ENCODE data around the gene SH3BP4. TPM values are rescaled to one million over a fixed set of nuclear protein-coding genes. Genes with fewer than 3 reads are reported as not detected.

The SH3BP4 gene
- total RNA-seq, 1 experiment from 2014 or later: 19.9 TPM

DNA sequence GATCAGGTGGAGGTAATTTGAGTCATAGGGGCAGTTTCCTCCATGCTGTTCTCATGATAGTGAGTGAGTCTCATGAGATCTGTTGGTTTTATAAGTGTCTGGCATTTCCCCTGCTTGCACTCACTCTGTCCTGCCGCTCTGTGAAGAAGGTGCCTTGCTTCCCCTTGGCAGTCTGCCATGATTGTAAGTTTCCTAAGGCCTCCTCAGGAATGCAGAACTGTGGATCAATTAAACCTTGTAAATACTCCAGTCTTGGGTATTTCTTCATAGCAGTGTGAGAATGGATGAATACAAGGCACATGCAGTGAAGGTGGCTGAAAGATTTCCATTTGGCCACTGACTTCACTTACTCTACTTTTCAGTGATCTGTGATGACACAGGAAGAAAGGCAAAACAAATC lies 133.7 kb downstream of the SH3BP4 start:
- no peak overlapping the region for H3K27ac ChIP-seq (ENCODE audit: low read depth, low read length, poor library complexity, severe bottlenecking)
- ChIA-PET POLR2A (ENCODE audit: low non-redundant PET) (no interaction called here), CTCF (no interaction called here)
- no TSS peak for BruUV-seq (replicated peaks)
- no peak for TF ChIP-seq EZH2 (IDR thresholded peaks at IDR 0.05; ENCODE audit: borderline replicate concordance, low read depth, low read length, poor library complexity, severe bottlenecking)
- TF ChIP-seq, protein P1, sequence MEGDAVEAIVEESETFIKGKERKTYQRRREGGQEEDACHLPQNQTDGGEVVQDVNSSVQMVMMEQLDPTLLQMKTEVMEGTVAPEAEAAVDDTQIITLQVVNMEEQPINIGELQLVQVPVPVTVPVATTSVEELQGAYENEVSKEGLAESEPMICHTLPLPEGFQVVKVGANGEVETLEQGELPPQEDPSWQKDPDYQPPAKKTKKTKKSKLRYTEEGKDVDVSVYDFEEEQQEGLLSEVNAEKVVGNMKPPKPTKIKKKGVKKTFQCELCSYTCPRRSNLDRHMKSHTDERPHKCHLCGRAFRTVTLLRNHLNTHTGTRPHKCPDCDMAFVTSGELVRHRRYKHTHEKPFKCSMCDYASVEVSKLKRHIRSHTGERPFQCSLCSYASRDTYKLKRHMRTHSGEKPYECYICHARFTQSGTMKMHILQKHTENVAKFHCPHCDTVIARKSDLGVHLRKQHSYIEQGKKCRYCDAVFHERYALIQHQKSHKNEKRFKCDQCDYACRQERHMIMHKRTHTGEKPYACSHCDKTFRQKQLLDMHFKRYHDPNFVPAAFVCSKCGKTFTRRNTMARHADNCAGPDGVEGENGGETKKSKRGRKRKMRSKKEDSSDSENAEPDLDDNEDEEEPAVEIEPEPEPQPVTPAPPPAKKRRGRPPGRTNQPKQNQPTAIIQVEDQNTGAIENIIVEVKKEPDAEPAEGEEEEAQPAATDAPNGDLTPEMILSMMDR (conservative IDR thresholded peaks at IDR 0.05; ENCODE audit: low read depth, low read length): no peak
- intact Hi-C loops (cut with micrococcal nuclease; ENCODE audit: unreplicated experiment): no loop called here
- no peaks in the 10 kb centered on the region for H3K9me3 ChIP-seq (ENCODE audit: low read depth, low read length, poor library complexity, severe bottlenecking)
- no peak overlapping the region for H3K4me3 ChIP-seq (ENCODE audit: low read depth, low read length, poor library complexity, severe bottlenecking)
- no peaks in the 10 kb centered on the region for H3K27me3 ChIP-seq (replicated peaks; ENCODE audit: insufficient read depth, low read depth, low read length, poor library complexity)
- H3K4me1 ChIP-seq (ENCODE audit: insufficient read depth, low read length, poor library complexity, severe bottlenecking): no peaks in the 10 kb centered on the region
- DNase-seq (ENCODE audit: low spot score): peak; percentile 39
- H3K36me3 ChIP-seq (ENCODE audit: insufficient read depth, low read length, poor library complexity, severe bottlenecking): no peaks in the 10 kb centered on the region

DNA sequence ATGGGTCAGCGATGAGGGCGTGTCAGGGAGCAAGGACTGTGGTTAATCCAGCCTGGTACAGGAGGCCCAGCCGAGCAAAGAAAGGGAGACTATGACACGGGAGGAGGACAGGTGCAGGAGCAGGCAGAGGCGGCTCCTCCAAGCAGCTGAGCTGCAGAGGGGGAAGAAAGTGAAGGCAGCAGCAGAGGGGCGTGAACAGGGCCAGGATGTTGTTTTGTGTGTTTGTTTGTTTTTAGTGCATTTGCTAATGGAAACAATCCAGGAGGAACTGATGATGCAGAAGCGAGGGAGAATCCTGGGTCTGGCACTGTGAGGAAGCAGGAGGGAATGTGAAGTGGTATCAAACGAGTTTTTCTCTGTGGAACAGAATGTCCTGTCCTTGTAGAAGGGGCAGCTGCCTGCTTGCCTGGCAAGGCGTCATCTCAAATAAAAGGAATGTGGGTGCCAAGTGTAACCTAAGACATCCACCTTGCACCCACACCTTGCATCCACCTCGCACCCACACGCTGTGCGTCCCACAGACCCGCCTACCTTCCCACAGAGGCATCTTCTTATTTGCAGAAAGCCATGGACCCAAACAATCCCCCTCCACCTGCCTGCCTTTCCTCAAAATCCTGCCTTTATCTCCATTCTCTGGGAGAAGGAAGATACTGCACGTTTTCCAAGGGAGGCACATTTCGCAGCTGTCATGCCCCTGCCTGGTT lies 134.8 kb downstream of the SH3BP4 start:
- no peak for DNase-seq (ENCODE audit: low spot score)
- TF ChIP-seq, protein P1 (conservative IDR thresholded peaks at IDR 0.05; ENCODE audit: low read depth, low read length): no peak
- Histone ChIP-seq H3K27me3 (replicated peaks; ENCODE audit: insufficient read depth, low read depth, low read length, poor library complexity) (no peaks in the 10 kb centered on the region), H3K9me3 (ENCODE audit: low read depth, low read length, poor library complexity, severe bottlenecking) (no peaks in the 10 kb centered on the region), H3K4me3 (ENCODE audit: low read depth, low read length, poor library complexity, severe bottlenecking) (no peak overlapping the region), H3K36me3 (ENCODE audit: insufficient read depth, low read length, poor library complexity, severe bottlenecking) (no peaks in the 10 kb centered on the region), H3K4me1 (ENCODE audit: insufficient read depth, low read length, poor library complexity, severe bottlenecking) (no peaks in the 10 kb centered on the region), H3K27ac (ENCODE audit: low read depth, low read length, poor library complexity, severe bottlenecking) (no peak overlapping the region)
- POLR2A ChIA-PET (ENCODE audit: low non-redundant PET): no interaction called here
- BruUV-seq (replicated peaks): no TSS peak
- CTCF ChIA-PET: no interaction called here
- intact Hi-C loops (cut with micrococcal nuclease; ENCODE audit: unreplicated experiment): no loop called here

GRCh38 chr2:235087832-235088495 lies 136.1 kb downstream of the SH3BP4 start:
- H3K36me3 ChIP-seq (ENCODE audit: insufficient read depth, low read length, poor library complexity, severe bottlenecking): no peaks in the 10 kb centered on the region
- intact Hi-C loops (cut with micrococcal nuclease; ENCODE audit: unreplicated experiment): no loop called here
- no peak for DNase-seq (ENCODE audit: low spot score)
- CTCF ChIA-PET: no interaction called here
- no TSS peak for BruUV-seq (replicated peaks)
- no peak overlapping the region for H3K27ac ChIP-seq (ENCODE audit: low read depth, low read length, poor library complexity, severe bottlenecking)
- H3K4me1 ChIP-seq (ENCODE audit: insufficient read depth, low read length, poor library complexity, severe bottlenecking): no peaks in the 10 kb centered on the region
- no peaks in the 10 kb centered on the region for H3K27me3 ChIP-seq (replicated peaks; ENCODE audit: insufficient read depth, low read depth, low read length, poor library complexity)
- no peak overlapping the region for H3K4me3 ChIP-seq (ENCODE audit: low read depth, low read length, poor library complexity, severe bottlenecking)
- H3K9me3 ChIP-seq (ENCODE audit: low read depth, low read length, poor library complexity, severe bottlenecking): no peaks in the 10 kb centered on the region
- POLR2A ChIA-PET (ENCODE audit: low non-redundant PET): no interaction called here
- TF ChIP-seq, protein P1 (conservative IDR thresholded peaks at IDR 0.05; ENCODE audit: low read depth, low read length): no peak
